Retina (tissue), 1 donor: ENCODE measurements around the gene EIF5.

Experiments
- DNase-seq: peaks from one replicate; pipeline ENCODE4 v3.0.0-alpha.2; 2016

The EIF5 gene

GRCh38 chr14:103310576-103311095 is 23.4 kb upstream of the EIF5 start:
- no peak for DNase-seq

GRCh38 chr14:103311171-103311997 is 22.7 kb upstream of the EIF5 start:
- DNase-seq: peak; percentile 72

GRCh38 chr14:103312006-103312635 is 21.9 kb upstream of the EIF5 start:
- no peak for DNase-seq

- DNase-seq: no peak
These were observed 20.3 kb upstream of the EIF5 start for GRCh38 chr14:103313704-103314103.

- no peak for DNase-seq
These were observed 19.4 kb upstream of the EIF5 start for GRCh38 chr14:103314496-103315277.

GRCh38 chr14:103315351-103315911 is 18.6 kb upstream of the EIF5 start:
- DNase-seq: no peak

GRCh38 chr14:103315941-103316340 is 18.1 kb upstream of the EIF5 start:
- no peak for DNase-seq

- DNase-seq: no peak
These were observed 17.3 kb upstream of the EIF5 start for GRCh38 chr14:103316721-103317121.

- no peak for DNase-seq
These were observed 16.8 kb upstream of the EIF5 start for GRCh38 chr14:103317251-103317650.

GRCh38 chr14:103317976-103318580 is 16.0 kb upstream of the EIF5 start:
- no peak for DNase-seq

GRCh38 chr14:103318750-103319419 is 15.2 kb upstream of the EIF5 start:
- no peak for DNase-seq

GRCh38 chr14:103319422-103319821 is 14.6 kb upstream of the EIF5 start:
- no peak for DNase-seq

GRCh38 chr14:103326078-103326477 is 8.0 kb upstream of the EIF5 start:
- DNase-seq: no peak

GRCh38 chr14:103328941-103329340 is 5.1 kb upstream of the EIF5 start:
- no peak for DNase-seq

GRCh38 chr14:103329401-103330347 is 4.4 kb upstream of the EIF5 start:
- no peak for DNase-seq

- no peak for DNase-seq
These were observed 3.5 kb upstream of the EIF5 start for GRCh38 chr14:103330536-103330935.

- DNase-seq: no peak
These were observed 1.7 kb upstream of the EIF5 start for GRCh38 chr14:103332143-103332919.

- peak; percentile 75 for DNase-seq
These were observed 896 bp downstream of the EIF5 start for GRCh38 chr14:103334644-103335622.

GRCh38 chr14:103336191-103336590 is 2.2 kb downstream of the EIF5 start:
- no peak for DNase-seq
